ENCODE data around the gene FAM78B.
A peak's percentile ranks its signal among the peaks of the same experiment; 100 is the strongest.

FAM78B gene, protein sequence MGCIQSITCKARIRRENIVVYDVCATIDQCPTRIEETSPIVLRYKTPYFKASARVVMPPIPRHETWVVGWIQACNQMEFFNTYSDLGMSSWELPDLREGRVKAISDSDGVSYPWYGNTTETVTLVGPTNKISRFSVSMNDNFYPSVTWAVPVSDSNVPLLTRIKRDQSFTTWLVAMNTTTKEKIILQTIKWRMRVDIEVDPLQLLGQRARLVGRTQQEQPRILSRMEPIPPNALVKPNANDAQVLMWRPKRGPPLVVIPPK

DNA sequence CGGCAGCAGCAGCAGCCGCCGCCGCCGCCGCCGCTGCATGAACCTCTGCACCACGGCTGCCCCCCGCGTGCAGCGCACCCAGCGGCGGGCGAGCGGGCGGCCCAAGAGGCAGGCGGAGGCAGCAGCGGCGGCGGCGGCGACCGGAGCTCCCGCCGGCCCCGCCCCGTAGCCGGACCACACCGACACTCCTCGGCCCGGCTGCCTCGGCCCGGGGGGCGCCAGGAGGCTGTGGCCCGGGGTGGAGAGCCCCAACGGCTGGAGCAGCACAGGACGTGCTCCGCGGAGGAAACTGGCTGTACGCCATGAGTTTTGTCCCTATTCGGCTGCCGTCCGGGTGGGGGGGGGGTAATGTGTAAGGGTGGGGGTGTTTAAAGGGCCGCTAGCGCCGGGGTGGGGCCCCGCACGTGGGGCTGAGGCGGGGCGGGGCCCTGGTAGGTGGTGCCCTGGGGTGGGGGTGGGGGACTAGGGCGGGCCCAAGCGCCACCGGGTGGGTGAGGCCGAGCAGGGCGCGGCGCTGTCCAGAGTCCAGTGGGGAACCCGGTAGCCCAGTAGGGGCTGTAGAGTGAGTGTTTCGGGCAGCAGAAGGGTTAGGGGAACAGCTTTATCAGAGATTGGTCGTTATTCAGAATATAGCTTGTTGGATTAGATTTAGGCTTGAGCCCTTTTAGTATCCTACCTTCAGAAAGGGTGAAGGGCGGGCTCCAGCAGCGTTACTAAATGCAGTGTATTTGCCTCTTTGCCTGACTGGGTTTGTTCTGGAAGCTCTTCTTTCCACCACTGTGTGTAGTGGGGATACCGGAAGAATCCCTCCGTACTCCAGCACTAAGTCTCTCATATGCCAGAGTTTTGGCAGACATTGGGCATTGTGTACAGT is at the start of gene FAM78B:
Gene FAM78B (minus strand): TSS at position 304 of the 874 bp plus-strand sequence. CDS start 753 bp downstream, outside the sequence.
- DNase-seq = peak; percentile 47

- DNase-seq = no peak
Measured at GRCh38 chr1:166202546-166202945, 35.7 kb upstream of the FAM78B start.

- no peak for DNase-seq
Measured at GRCh38 chr1:166200743-166201142, 33.9 kb upstream of the FAM78B start.

GRCh38 chr1:166197597-166197996 is 30.8 kb upstream of the FAM78B start:
- no peak for DNase-seq

DNA sequence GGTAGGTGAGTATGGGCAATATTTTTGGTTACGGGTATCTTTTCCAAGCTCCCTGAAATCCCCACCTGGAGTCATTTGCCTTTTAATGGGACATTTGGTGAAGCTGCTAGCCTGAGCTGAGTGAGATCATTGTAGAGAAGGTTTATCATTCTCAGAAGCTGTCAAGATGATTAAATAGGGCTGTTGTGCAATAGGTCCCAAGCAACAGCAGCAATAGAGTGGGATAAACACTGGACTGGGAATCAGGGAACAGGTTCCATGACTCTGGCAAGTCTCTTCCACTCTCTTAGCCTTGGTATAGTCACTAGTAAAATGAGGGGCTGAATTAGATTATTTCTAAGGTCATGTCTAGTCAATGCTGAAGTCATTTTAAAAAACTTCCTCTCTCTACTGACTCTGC is 30.3 kb upstream of the FAM78B start:
- DNase-seq = no peak

DNA sequence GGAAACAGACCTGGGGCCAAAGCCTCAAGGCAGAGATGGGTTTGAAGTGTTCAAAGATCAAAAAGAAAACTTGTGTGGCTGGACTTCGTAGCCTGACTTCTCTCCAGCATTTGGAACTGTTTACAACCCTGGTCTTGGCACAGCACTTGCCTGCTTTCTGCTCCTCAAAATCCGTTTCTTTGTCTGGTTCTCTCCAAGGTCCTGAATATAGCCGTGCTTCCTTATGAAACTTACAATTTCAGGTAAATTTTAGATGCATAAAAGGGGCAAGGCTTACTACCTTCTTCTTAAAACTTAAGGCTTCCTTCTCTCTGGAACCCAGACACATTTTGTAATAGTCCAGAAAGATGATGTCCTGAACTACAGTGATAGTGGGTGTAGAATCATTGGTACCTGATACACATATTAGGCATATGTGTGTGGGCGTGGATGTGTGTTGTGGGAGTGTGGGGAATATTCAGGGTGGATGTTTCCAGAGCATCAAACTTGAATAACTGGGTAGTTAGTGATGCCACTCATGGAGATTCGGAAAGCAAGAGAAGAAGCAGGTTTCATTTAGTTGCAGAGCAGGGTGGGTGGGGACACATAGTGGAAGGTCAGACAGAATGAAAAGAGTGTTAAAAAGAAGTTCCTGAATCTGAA is 26.4 kb upstream of the FAM78B start:
- no peak for DNase-seq

GRCh38 chr1:166190400-166190799 is 23.6 kb upstream of the FAM78B start:
- DNase-seq = no peak

- no peak for DNase-seq
Measured at GRCh38 chr1:166189126-166189525, 22.3 kb upstream of the FAM78B start.

DNA sequence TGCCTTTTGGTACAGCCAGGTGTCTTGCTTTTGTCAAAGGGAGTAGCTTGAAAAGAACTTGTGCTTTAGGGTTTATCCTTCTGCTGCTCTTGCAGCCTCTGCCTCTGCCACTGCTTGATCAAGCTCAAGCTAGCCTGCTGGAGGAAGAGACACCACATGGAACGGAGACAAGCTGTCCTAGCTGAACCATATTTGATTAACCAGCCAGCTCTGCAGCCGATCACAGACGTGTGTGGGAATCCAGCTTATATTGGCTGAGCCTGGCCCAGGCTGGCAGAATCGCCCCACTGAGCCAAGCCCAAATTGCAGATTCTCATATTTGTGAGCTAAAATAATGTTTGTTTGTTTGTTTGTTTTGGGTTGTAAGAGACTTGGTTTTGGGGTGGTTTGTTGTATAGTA is 18.7 kb upstream of the FAM78B start:
- DNase-seq = no peak

DNA sequence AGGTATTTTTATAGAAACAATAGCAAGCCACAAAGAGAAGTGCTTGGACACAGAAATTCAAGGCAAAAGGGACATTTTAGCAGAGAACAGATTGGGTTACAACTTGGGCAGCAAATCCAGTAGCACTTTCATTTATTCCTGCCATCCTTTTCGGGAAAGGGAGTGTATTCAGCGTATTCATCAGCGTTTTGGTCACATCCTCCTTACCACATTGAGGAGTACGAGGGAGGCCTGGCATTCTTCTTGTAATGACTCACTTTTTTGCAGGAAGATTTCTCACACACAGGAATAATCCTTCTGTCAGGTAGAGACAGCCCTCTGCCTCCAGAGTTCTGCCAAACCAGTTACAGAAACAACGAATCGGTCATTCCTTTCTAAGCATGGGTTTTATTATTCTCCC is 18.1 kb upstream of the FAM78B start:
- DNase-seq = peak; percentile 15

DNA sequence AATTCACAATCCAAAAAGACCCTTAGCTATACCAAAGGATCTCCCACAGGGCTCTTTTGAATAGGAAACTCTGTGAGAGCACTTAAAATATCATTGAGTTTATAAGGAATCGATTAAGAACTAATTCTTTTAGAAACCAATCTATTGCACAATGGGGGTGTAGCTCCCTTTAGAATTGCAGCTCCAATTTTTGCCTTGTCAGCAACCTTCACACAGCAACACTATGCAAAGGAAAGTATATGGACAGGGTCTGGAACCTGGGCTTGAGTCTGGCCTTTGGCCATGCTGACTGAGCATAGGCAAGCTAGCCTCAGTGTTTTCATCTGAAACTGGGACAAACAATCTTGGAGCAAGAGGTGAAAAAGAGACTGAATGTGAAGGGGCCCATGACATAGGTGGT is 17.2 kb upstream of the FAM78B start:
- no peak for DNase-seq

- DNase-seq = no peak
Measured at GRCh38 chr1:166182281-166182680, 15.5 kb upstream of the FAM78B start.

DNA sequence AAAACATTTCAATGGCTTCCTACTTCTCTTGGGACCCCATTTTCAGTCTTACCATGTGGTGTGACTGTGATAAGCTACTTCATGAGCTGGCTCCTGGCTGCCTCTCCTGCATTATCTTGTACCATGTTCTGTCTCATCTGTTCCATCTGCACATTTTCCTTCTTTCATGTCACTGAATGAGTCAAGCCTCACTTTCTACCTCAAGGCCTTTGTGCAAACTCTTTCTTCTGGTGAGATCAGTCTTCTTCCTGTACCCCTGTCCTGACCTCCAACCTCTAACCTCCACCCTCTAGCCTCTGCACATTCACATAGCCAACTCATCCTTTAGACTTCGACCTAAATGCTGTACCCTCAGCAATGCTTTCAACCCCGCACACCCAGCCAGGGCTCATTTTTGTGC is 9.6 kb upstream of the FAM78B start:
- DNase-seq = no peak

DNA sequence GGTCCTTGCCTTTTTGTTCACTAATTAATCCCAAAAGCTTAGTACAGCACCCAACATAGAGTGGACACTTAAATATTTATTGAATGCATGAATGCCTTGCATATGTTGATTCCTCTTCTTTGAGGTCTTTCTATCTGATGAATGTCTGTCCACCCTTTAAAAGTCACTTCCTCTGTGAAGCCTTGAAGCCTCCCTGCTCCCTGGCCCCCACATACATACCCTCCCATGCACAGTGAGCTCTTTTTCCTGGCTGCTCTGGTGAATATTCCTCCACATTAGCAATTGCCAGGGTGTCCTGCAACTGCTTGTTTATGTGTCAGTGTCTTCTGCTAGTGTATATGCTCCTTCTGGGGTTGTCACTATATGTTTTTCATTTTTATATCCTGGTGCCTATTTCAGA is 8.2 kb upstream of the FAM78B start:
- DNase-seq = no peak

- DNase-seq = no peak
Measured at GRCh38 chr1:166174108-166174507, 7.3 kb upstream of the FAM78B start.

DNA sequence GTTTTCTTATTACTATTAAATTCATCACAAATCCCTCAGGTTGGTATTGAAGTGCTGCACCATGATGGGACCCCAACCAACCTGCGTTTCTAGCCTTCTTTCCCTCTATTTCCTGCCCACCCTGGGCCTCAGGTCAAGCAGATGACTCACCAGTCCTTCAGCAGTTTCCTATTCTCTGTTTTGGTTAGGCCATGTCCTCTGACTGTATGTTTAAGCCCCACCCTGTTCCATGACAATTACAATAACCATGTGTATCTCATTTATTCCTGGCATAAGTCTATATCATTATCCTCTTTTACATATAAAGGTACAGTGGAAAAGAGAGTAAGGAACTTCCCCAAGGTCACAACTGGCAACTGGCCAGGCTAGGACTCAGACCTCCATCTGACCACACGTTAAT is 5.3 kb upstream of the FAM78B start:
- DNase-seq = no peak

DNA sequence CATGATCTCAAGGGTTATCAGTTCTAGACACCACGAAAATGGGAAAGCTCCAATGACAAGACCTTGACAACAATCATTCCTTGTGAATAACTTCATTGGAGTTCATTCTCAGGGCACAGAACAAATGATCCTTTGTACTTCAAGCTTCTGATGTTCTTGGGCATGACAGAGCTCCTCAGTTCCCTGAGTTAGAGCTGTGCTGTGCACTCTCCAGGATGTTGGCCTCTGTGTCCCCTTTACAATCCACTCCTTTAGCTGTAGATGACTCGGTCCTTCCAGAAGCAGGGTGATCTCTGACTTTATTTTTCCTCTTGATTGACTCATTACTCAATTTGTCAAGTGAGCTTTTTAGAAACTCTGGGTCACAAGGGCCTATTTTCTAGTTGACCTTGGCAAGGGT is 3.9 kb upstream of the FAM78B start:
- no peak for DNase-seq

GRCh38 chr1:166170075-166170474 is 3.3 kb upstream of the FAM78B start:
- DNase-seq = no peak

GRCh38 chr1:166169182-166169581 is 2.4 kb upstream of the FAM78B start:
- no peak for DNase-seq

- no peak for DNase-seq
Measured at GRCh38 chr1:166167572-166167925, 748 bp upstream of the FAM78B start.

- DNase-seq = no peak
Measured at GRCh38 chr1:166166329-166166697, 488 bp downstream of the FAM78B start.

DNA sequence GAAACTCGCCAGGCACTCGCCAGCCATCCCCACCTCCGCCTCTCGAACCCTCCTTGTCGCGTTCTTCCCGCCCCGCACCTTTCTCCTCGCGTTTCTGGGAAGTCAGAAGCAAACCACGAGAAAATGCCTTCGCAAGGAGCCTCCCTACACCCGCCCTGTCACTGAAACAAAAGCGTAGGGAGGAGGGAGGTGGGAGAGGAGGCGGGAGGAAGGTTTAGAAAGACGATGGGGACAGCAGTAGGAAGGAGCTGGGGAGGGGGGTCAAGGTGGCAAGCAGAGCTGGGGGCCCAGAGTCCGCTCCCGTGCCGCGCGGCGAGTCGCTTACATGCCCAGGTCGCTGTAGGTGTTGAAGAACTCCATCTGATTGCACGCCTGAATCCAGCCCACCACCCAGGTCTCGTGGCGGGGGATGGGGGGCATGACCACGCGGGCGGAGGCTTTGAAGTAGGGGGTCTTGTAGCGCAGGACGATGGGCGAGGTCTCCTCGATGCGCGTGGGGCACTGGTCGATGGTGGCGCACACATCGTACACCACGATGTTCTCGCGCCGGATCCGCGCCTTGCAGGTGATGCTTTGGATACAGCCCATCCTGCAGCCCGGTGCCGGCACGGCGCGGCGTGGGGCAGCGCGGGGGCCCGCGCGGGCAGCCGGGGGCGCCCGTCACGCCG is 1.0 kb downstream of the FAM78B start:
- no peak for DNase-seq

- DNase-seq = peak; percentile 23
Measured at GRCh38 chr1:166164995-166165660, 1.7 kb downstream of the FAM78B start.
